Measurements from ENCODE around the gene TENM4. TPM values are rescaled to one million over a fixed set of nuclear protein-coding genes. Genes with fewer than 3 reads are reported as not detected.

Gene TENM4
- total and polyA plus RNA-seq, 10 of the 15 experiments (the other 5 are each of a cell fraction or from before 2014, with no cell fraction given) = 0.03 to 0.12 (median 0.06) TPM; not detected in 7

- no peak overlapping the region for H3K4me2 ChIP-seq (ENCODE audit: control insufficient read depth, insufficient read depth)
- POLR2A ChIA-PET = no interaction called here
- H3K4me1 ChIP-seq (ENCODE audit: control insufficient read depth, insufficient read depth, low read length) = no peaks in the 10 kb centered on the region
- H3K4me3 ChIP-seq = no peak overlapping the region
- RAD21 ChIA-PET (ENCODE audit: unreplicated experiment) = no interaction called here
- H3K9ac ChIP-seq (ENCODE audit: control insufficient read depth, insufficient read depth, low read length) = no peak overlapping the region
- TF ChIP-seq CTCF (IDR thresholded peaks at IDR 0.05 in 2 of 3, conservative IDR thresholded peaks at IDR 0.05 in 1 of 3; ENCODE audit: control insufficient read depth in 2 of 3, extremely low read depth in 1 of 3, insufficient read depth in 1 of 3, low read depth in 3 of 3, low read length in 3 of 3) (peak; percentile 38 to 54 (median 43); a peak in 5 of 6 replicates), RAD21 (IDR thresholded peaks at IDR 0.05; ENCODE audit: insufficient read depth, low read depth, low read length) (peak; percentile 36; the same call in 1 of the 2 replicates), E2F4 (IDR thresholded peaks at IDR 0.05; ENCODE audit: low read depth, low read length) (no peak), LARP7 (IDR thresholded peaks at IDR 0.05) (no peak), NFXL1 (IDR thresholded peaks at IDR 0.05; ENCODE audit: borderline replicate concordance) (no peak), EP300 (IDR thresholded peaks at IDR 0.05; ENCODE audit: borderline replicate concordance in 1 of 2, control insufficient read depth in 1 of 2, low read depth in 2 of 2, low read length in 2 of 2) (no peak), FOS (IDR thresholded peaks at IDR 0.05; ENCODE audit: borderline replicate concordance, extremely low read depth, insufficient read length) (no peak), TCF7 (IDR thresholded peaks at IDR 0.05; ENCODE audit: borderline replicate concordance) (no peak), ATF2 (IDR thresholded peaks at IDR 0.05; ENCODE audit: low read length) (no peak), SMC3 (IDR thresholded peaks at IDR 0.05; ENCODE audit: borderline replicate concordance, low read length) (peak; percentile 43; the same call in 1 of the 2 replicates), POLR2AphosphoS2 (IDR thresholded peaks at IDR 0.05; ENCODE audit: low read depth, low read length) (no peak), ZNF217 (IDR thresholded peaks at IDR 0.05) (no peak)
- H3K79me2 ChIP-seq (ENCODE audit: control insufficient read depth, insufficient read depth, low read length) = no peaks in the 10 kb centered on the region
- no TSS peak for BruUV-seq (replicated peaks)
- ATAC-seq (peak; percentile 45; the same call in 1 of the 3 replicates), DNase-seq (ENCODE audit: low read depth, low spot score) (no peak), FAIRE-seq (no peak)
- CTCF ChIA-PET = interaction anchor here (0.6 to 1.8 kb wide), 4 partner anchors 53 to 430 kb away, joined by 3 to 5 read pairs (median 4); no protein-coding TSS in a partner anchor
- 13% methylated on average over 4 of the region's 4 CpGs for WGBS (ENCODE audit: insufficient coverage, insufficient replicate concordance, low lambda C conversion rate, missing lambda C conversion rate)
- H3K27me3 ChIP-seq (replicated peaks in 1 of 2; ENCODE audit: control insufficient read depth in 2 of 2, insufficient read depth in 2 of 2, low read length in 1 of 2) = no peaks in the 10 kb centered on the region; a peak in 1 of 4 replicates
- no peaks in the 10 kb centered on the region for H4K20me1 ChIP-seq (ENCODE audit: control insufficient read depth, insufficient read depth)
- no peaks in the 10 kb centered on the region for H3K36me3 ChIP-seq (ENCODE audit: control insufficient read depth in 2 of 2, insufficient read depth in 2 of 2, low read length in 1 of 2)
- no peaks in the 10 kb centered on the region; the same call in 2 of the 3 replicates for H3K9me3 ChIP-seq (replicated peaks; ENCODE audit: control insufficient read depth, insufficient read depth, low read length)
- in situ Hi-C loops (cut with MboI) = loop anchor here (10.0 kb wide), 1 partner anchor 432 kb away; no protein-coding TSS in a partner anchor
- SMC1A ChIA-PET (ENCODE audit: uncharacterized antibody, unreplicated experiment) = interaction anchor here (1.0 kb wide), 1 partner anchor 15 kb away, joined by 3 read pairs; no protein-coding TSS in a partner anchor
- no peak overlapping the region for H2AFZ ChIP-seq (ENCODE audit: control insufficient read depth, low read depth, low read length)
- intact Hi-C loops (cut with micrococcal nuclease; ENCODE audit: unreplicated experiment) = loop anchor here (1.0 to 5.0 kb wide), 2 partner anchors 278 to 429 kb away; no protein-coding TSS in a partner anchor
- no peak overlapping the region for H3K27ac ChIP-seq (ENCODE audit: control insufficient read depth, insufficient read depth)
Observed at GRCh38 chr11:79076526-79077115, 364.2 kb downstream of the TENM4 start.
